Heart left ventricle (tissue), 16 donors: ENCODE results near the gene ABCA13. TPM values are rescaled to one million over a fixed set of nuclear protein-coding genes. Genes with fewer than 3 reads are reported as not detected.
"Not testable (repeated sequence)": the region's sequence is repeated elsewhere in the genome, so short reads cannot be mapped to it uniquely, and the experiment has no call there.

Experiments
- ATAC-seq, 4 donors: fragments of 200-7000 bp; cut with Tn5 transposase; one replicate each; pipeline ENCODE4 v1.9.1; 2020 to 2022; ENCODE audit warnings: moderate library complexity in 4 of 4, mild to moderate bottlenecking in 3 of 4, moderate number of reproducible peaks in 1 of 4
- DNase-seq, 5 donors: peaks; one replicate each; pipeline ENCODE4 v3.0.0-alpha.2; 2020
- H3K27ac ChIP-seq, 12 donors: fragments of 200-600 bp; sonication (generic) in 4 of 12; one replicate each; pipeline versions ENCODE4 v1.5.0 to v1.8.0; 2016 to 2022; ENCODE audit warnings: mild to moderate bottlenecking in 2 of 12
- H3K27me3 ChIP-seq, 9 donors: fragments of 200-600 bp; sonication (generic) in 2 of 9; one replicate each; pipeline versions ENCODE4 v1.5.1 to v1.8.0; 2016 to 2022; ENCODE audit warnings: mild to moderate bottlenecking in 3 of 9
- H3K36me3 ChIP-seq, 9 donors: fragments of 200-600 bp; sonication (generic) in 2 of 9; one replicate each; pipeline versions ENCODE4 v1.5.0 to v1.8.0; 2018 to 2022; ENCODE audit warnings: mild to moderate bottlenecking in 2 of 9
- H3K4me1 ChIP-seq, 12 donors: fragments of 200-600 bp; sonication (generic) in 4 of 12; one replicate each; pipeline versions ENCODE4 v1.5.0 to v1.8.0; 2016 to 2022; ENCODE audit warnings: mild to moderate bottlenecking in 3 of 12
- H3K4me3 ChIP-seq, 12 donors: fragments of 200-600 bp; sonication (generic) in 4 of 12; one replicate each; pipeline versions ENCODE4 v1.5.0 to v1.8.0; 2017 to 2022; ENCODE audit warnings: mild to moderate bottlenecking in 9 of 12, moderate library complexity in 4 of 12
- H3K9me3 ChIP-seq, 12 donors: fragments of 200-600 bp; sonication (generic) in 4 of 12; one replicate each; pipeline versions ENCODE4 v1.5.0 to v1.8.0; 2016 to 2022; ENCODE audit warnings: mild to moderate bottlenecking in 1 of 12
- POLR2A ChIP-seq, 2 donors: fragments of 450-650 bp; IDR thresholded peaks; one replicate each; pipeline ENCODE4 v1.6.1; 2017; ENCODE audit warnings: antibody characterized with exemption in 2 of 2, mild to moderate bottlenecking in 2 of 2, moderate library complexity in 2 of 2
- WGBS, 4 donors: extraction: QIAGEN DNeasy Blood & Tissue Kit in 2 of 4; methylation state at CpG; one replicate each; pipeline versions ENCODE4 v1.1.5 to v1.1.7; 2013 to 2018; 5-methylcytosine and 5-hydroxymethylcytosine counted together
- intact Hi-C, 10 donors: fragments of 100-400 bp; cut with DNase I; formaldehyde crosslinking; loops; one replicate each; pipeline versions ENCODE4 v1.11.1 to v1.14.2; 2022
- polyA plus RNA-seq, 2 donors: library from polyadenylated mRNA; stranded (reverse); fragments of 200-250 nt; gene quantifications; one replicate each; pipeline ENCODE4 v1.2.3, GENCODE V29; 2013
- total RNA-seq, 9 donors: library from RNA; depleted of rRNA in 2 of 9; stranded (reverse); fragments of >200 nt in 2 of 9; fragmentation: NEBNext Ultra II Directional in 3 of 9; extraction: Animal tissue kit (Norgen Biotek cat#: 25700) in 3 of 9; gene quantifications; one replicate each; pipeline versions ENCODE4 v1.1.0 to v1.2.4, GENCODE V29; 2016 to 2023
- TF ChIP-seq, protein P1 (sequence below), 12 donors: fragments of 200-600 bp; sonication (generic) in 4 of 12; IDR thresholded peaks; one replicate each; pipeline versions ENCODE4 v1.5.0 to v1.8.0; 2018 to 2022; ENCODE audit warnings: antibody characterized with exemption in 12 of 12, mild to moderate bottlenecking in 5 of 12
- donor health status: ischemic (EF 13 %, LVEDD 7.1; RV severe dilation, severe dysfunction).
- donor health status: healthy with polysubstance abuse.
- donor health status: DM: no; HTN: yes; CAD: no.
- donor health status: DM: no; HTN: no; CAD: no.
- donor health status: ischemic (EF 25% LVEDD 6.9; RV normal size, moderate dysfunction).
- donor health status: ischemic (EF 25% LVEDD 5.7; RV mildly dilated, moderate dysfunction).
- donor health status: healthy.
- donor health status: DM: yes; HTN: yes; CAD: no.
- donor health status: ischemic (EF 35%, LVEDD 5.7; RV mildly dilated, moderate dysfunction).
- donor health status: nonischemic (EF 11% LVEDD 7.7; RV severe dilation, severe dysfunction).
- donor health status: DM: yes; HTN: yes; CAD: no.
- donor health status: PGD.
- donor health status: ischemic (EF 29% LVEDD 5.4; RV normal size, mild dysfunction).
- donor health status: nonischemic (EF 23%, LVEDD 6.1; RV moderate dilation, normal function).

The ABCA13 gene
- total and polyA plus RNA-seq, 11 donors = 0.01 to 0.29 (median 0.07) TPM; not detected in 3

DNA sequence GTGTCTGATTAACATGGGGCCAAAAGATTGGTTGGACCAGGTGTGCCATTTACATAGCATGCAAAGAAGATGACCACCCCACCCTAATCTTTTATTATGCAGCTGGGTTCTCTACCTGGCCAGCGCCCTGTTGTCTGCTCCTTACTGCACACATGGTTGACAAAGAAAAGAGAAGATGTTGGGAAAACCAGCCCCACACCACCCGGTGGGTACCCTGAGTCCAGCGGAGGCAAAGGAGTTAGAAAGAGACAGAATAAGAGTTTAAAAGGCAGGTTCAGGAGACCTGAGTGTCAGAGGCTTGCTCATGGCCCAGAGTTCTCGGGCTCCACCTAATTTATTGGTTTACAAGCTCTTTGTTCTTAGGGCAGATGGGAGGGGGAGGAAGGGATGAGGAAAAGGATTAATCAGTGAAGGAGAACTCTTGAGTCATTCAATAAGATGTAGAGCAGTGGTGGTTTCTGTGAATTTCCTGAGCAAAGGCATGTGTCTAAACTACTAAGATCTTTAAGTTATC is 24.1 kb upstream of the ABCA13 start:
- H3K4me1 ChIP-seq = no peaks in the 10 kb centered on the region
- intact Hi-C loops = no loop called here
- peaks cover 0 to 22% (median 0%) of the 10 kb centered on the region in 9 donors for H3K27me3 ChIP-seq
- DNase-seq (no peak), ATAC-seq (no peak)
- WGBS, 4 donors = 85 to 89% (median 88%) methylated on average over 4 of the region's 4 CpGs
- no peak overlapping the region for H3K4me3 ChIP-seq
- no peaks in the 10 kb centered on the region for H3K9me3 ChIP-seq
- TF ChIP-seq POLR2A (IDR thresholded peaks at IDR 0.05) = no peak
- TF ChIP-seq, protein P1, sequence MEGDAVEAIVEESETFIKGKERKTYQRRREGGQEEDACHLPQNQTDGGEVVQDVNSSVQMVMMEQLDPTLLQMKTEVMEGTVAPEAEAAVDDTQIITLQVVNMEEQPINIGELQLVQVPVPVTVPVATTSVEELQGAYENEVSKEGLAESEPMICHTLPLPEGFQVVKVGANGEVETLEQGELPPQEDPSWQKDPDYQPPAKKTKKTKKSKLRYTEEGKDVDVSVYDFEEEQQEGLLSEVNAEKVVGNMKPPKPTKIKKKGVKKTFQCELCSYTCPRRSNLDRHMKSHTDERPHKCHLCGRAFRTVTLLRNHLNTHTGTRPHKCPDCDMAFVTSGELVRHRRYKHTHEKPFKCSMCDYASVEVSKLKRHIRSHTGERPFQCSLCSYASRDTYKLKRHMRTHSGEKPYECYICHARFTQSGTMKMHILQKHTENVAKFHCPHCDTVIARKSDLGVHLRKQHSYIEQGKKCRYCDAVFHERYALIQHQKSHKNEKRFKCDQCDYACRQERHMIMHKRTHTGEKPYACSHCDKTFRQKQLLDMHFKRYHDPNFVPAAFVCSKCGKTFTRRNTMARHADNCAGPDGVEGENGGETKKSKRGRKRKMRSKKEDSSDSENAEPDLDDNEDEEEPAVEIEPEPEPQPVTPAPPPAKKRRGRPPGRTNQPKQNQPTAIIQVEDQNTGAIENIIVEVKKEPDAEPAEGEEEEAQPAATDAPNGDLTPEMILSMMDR (IDR thresholded peaks at IDR 0.05) = no peak
- H3K36me3 ChIP-seq = no peaks in the 10 kb centered on the region
- H3K27ac ChIP-seq = no peak overlapping the region

DNA sequence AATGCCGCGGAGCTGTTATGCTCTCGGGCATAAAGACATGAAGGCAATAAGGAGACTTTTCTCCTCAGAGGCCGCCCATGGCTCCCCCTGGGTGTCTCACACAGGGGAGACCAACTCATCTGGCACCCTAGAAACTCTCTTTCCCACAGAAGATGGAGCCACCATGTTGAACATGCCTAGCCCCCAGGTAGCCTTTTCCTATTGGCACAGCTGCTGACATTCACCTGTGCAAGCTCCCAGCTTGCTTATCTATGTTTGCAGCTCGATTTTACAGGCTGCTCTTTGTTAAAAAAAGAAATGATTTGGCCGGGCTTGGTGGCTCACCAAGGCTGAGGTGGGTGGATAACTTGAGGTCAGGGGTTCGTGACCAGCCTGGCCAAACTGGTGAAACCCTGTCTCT is 23.6 kb upstream of the ABCA13 start:
- WGBS, 4 donors = 60 to 75% (median 66%) methylated on average over 7 of the region's 7 CpGs
- ATAC-seq, intact Hi-C loops: not testable (repeated sequence)

DNA sequence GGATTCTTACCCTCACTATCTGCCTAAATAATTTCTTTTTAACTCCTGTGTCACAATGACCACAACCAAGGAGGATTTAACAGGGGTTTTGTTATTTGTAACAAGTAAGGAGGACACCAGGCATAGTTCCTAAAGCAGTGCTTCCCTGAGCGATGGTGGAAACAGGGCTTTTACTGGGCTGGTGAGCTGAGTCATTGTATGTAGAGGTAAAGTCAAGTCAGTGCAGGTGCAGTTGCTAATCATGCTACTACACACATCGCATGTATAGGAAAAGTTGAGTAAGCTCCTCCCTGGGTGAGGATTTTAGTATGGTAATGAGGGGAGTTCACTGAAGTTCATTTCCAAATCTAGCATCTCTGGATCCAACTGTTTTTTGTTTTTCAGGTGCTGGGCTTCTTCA is 22.9 kb upstream of the ABCA13 start:
- no peak for TF ChIP-seq POLR2A (IDR thresholded peaks at IDR 0.05)
- TF ChIP-seq, protein P1 (IDR thresholded peaks at IDR 0.05) = no peak
- H3K4me1 ChIP-seq = no peaks in the 10 kb centered on the region
- ATAC-seq (no peak), DNase-seq (no peak)
- intact Hi-C loops = no loop called here
- H3K36me3 ChIP-seq = no peaks in the 10 kb centered on the region
- WGBS, 4 donors = 90 to 96% (median 95%) methylated on average over 2 of the region's 2 CpGs
- H3K27ac ChIP-seq = no peak overlapping the region
- peaks cover 0 to 22% (median 0%) of the 10 kb centered on the region in 9 donors for H3K27me3 ChIP-seq
- no peak overlapping the region for H3K4me3 ChIP-seq
- H3K9me3 ChIP-seq = no peaks in the 10 kb centered on the region

More for the DNA sequence above, 23.6 kb upstream of the ABCA13 start:
- not testable (repeated sequence) for H3K4me1 ChIP-seq, DNase-seq, H3K27ac ChIP-seq, H3K4me3 ChIP-seq, H3K36me3 ChIP-seq, H3K9me3 ChIP-seq
- peaks cover 0 to 22% (median 0%) of the 10 kb centered on the region in 9 donors for H3K27me3 ChIP-seq

DNA sequence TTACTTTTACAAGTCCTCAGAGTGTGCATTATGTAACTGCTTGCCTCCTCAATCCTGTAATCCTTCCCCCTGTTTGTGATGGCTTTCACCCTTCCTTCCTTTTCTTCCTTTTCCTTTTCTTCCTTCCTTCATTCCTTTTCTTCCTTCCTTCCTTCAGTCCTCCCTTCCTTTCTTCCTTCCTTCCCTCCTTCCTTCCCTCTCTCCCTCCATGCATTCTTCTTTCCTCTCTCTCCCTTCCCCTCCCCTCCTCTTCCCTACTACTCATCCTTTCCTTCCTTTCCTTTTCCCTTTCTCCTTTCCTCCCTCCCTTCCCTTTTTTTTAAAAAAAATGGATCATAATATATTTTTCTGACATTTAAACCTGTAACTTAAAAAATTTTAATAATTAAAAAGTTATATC is 22.2 kb upstream of the ABCA13 start:
- DNase-seq (no peak), ATAC-seq (no peak)
- TF ChIP-seq, protein P1 (IDR thresholded peaks at IDR 0.05) = no peak
- TF ChIP-seq POLR2A (IDR thresholded peaks at IDR 0.05) = no peak
- H3K36me3 ChIP-seq = no peaks in the 10 kb centered on the region
- H3K4me1 ChIP-seq = no peaks in the 10 kb centered on the region
- intact Hi-C loops = no loop called here
- no peak overlapping the region for H3K4me3 ChIP-seq
- peaks cover 0 to 22% (median 0%) of the 10 kb centered on the region in 9 donors for H3K27me3 ChIP-seq
- no peak overlapping the region for H3K27ac ChIP-seq
- peaks cover 0 to 5% (median 0%) of the 10 kb centered on the region in 12 donors for H3K9me3 ChIP-seq

DNA sequence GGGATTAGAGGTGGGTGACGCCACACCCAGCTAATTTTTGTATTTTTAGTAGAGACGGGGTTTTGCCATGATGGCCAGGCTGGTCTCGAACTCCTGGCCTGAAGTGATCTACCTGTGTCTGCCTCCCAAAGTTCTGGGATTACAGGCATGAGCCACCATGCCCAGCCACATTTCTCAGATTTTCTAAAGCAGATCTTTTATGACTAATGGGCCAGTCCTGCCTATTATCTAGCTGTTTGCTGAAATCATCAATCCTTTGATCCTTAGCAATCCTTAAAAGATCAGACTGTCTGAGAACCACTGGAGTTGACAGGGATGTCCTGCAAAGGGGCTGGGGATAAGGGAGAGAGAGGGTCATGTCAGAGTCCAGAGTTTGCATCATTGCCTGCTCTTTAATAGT is 21.2 kb upstream of the ABCA13 start:
- no peak for ATAC-seq
- H3K27me3 ChIP-seq = peaks cover 0 to 23% (median 0%) of the 10 kb centered on the region in 9 donors
- WGBS, 4 donors = 73 to 94% (median 92%) methylated on average over 3 of the region's 3 CpGs
- no peaks in the 10 kb centered on the region for H3K36me3 ChIP-seq
- H3K4me1 ChIP-seq = no peaks in the 10 kb centered on the region
- H3K4me3 ChIP-seq = no peak overlapping the region
- H3K9me3 ChIP-seq = peaks cover 0 to 5% (median 0%) of the 10 kb centered on the region in 12 donors
- no peak for DNase-seq
- H3K27ac ChIP-seq = no peak overlapping the region
- intact Hi-C loops = no loop called here
- TF ChIP-seq POLR2A (IDR thresholded peaks at IDR 0.05) = no peak
- TF ChIP-seq, protein P1 (IDR thresholded peaks at IDR 0.05) = no peak
